ENCODE results near the gene ECM2. TPM values are rescaled to one million over a fixed set of nuclear protein-coding genes. Genes with fewer than 3 reads are reported as not detected.

The ECM2 gene
- total and polyA plus RNA-seq, 2 of the 13 experiments (the other 11 are each of a cell fraction or from before 2014, with no cell fraction given): 0.37 TPM; not detected in 1

DNA sequence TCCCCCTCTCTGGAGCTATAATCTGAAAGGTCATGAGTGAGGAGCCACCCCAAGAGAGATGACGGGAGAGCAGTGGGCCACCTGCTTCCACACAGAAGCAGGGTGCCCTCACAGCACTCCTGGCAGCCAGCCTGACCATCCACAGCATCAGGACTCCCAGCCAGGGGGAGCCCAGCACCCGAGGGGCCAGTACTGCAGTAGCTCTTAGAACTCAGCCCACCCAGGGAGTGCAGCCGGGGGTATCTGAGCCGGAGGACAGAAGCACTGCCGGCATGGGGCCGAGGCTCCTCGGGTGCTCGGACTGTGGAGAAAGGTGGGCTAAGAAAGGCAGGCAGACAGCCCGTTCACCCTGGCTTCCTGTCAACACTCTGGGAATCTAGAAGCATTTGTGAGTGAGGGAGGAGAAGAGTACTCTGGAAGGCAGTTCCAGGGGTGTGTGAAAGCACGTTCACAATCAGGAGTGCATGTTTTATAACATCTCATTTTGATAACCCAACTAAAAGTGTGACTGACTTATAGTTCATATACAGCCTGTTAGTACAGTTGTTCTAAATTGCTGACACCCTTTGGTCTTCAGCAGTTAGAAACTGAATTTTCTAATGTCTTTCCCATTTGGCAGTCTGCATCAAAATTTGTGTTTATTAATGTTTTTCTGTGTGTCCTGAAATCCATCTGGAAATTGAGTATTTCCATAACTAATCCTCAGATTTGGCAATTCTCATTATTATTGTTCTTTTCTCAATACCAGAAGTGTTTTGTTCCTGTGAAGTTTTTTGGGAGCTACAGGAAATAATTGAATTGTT lies 27.6 kb downstream of the ECM2 start:
- Histone ChIP-seq H4K20me1 (ENCODE audit: insufficient read depth, low read length) (no peaks in the 10 kb centered on the region), H3K79me2 (ENCODE audit: insufficient read depth, low read length) (no peaks in the 10 kb centered on the region), H3K4me2 (ENCODE audit: low read depth, low read length) (no peak overlapping the region), H3K9ac (ENCODE audit: insufficient read depth, low read depth, low read length) (no peak overlapping the region), H3K4me3 (replicated peaks in 1 of 3; ENCODE audit: insufficient read depth in 1 of 3, low read depth in 2 of 3, low read length in 3 of 3) (no peak overlapping the region), H3K36me3 (replicated peaks in 1 of 2; ENCODE audit: control insufficient read depth in 1 of 2, insufficient read depth in 2 of 2, low read length in 2 of 2) (no peaks in the 10 kb centered on the region), H3K27ac (ENCODE audit: extremely low read length, insufficient read depth, low read length) (no peak overlapping the region), H3K27me3 (ENCODE audit: control insufficient read depth in 1 of 2, insufficient read depth in 2 of 2, low read length in 2 of 2) (no peaks in the 10 kb centered on the region), H3K4me1 (ENCODE audit: insufficient read depth, low read length) (no peaks in the 10 kb centered on the region), H2AFZ (ENCODE audit: low read length) (no peak overlapping the region), H3K9me3 (ENCODE audit: low read length) (no peaks in the 10 kb centered on the region)
- no peak for DNase-seq (ENCODE audit: low spot score)
- intact Hi-C loops (cut with micrococcal nuclease; ENCODE audit: unreplicated experiment): no loop called here
- in situ Hi-C loops (cut with HindIII; ENCODE audit: extremely low pct_ligation_motif_present, low pct_unique_long_range_greater_than_20kb): no loop called here
- CTCF ChIA-PET (ENCODE audit: low intra/inter-chr PET ratio, low total read pairs): no interaction called here
- no peak for FAIRE-seq
- no peak for ATAC-seq
- no TSS peak for BruUV-seq (replicated peaks)
- 97% methylated on average over 3 of the region's 10 CpGs for WGBS (ENCODE audit: low lambda C conversion rate)
- POLR2A ChIA-PET: no interaction called here
- TF ChIP-seq, protein P1, sequence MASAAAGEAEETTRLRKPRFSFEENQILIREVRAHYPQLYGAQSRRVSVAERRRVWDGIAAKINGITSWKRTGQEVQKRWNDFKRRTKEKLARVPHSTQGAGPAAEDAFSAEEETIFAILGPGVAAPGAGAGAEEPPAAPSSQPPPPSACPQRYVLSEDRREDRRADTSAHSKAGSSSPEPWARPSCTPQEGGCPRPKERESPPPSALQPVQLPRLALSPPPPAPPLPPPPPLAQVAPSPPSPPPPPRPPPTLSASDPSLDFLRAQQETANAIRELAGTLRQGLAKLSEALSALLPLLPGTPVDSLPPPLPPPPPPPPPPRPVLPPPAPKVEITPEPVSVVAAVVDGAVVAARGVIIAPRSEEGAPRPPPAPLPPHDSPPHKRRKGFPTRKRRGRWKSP (CRISPR knock-in tag; IDR thresholded peaks at IDR 0.05): no peak
- TF ChIP-seq, protein P2, sequence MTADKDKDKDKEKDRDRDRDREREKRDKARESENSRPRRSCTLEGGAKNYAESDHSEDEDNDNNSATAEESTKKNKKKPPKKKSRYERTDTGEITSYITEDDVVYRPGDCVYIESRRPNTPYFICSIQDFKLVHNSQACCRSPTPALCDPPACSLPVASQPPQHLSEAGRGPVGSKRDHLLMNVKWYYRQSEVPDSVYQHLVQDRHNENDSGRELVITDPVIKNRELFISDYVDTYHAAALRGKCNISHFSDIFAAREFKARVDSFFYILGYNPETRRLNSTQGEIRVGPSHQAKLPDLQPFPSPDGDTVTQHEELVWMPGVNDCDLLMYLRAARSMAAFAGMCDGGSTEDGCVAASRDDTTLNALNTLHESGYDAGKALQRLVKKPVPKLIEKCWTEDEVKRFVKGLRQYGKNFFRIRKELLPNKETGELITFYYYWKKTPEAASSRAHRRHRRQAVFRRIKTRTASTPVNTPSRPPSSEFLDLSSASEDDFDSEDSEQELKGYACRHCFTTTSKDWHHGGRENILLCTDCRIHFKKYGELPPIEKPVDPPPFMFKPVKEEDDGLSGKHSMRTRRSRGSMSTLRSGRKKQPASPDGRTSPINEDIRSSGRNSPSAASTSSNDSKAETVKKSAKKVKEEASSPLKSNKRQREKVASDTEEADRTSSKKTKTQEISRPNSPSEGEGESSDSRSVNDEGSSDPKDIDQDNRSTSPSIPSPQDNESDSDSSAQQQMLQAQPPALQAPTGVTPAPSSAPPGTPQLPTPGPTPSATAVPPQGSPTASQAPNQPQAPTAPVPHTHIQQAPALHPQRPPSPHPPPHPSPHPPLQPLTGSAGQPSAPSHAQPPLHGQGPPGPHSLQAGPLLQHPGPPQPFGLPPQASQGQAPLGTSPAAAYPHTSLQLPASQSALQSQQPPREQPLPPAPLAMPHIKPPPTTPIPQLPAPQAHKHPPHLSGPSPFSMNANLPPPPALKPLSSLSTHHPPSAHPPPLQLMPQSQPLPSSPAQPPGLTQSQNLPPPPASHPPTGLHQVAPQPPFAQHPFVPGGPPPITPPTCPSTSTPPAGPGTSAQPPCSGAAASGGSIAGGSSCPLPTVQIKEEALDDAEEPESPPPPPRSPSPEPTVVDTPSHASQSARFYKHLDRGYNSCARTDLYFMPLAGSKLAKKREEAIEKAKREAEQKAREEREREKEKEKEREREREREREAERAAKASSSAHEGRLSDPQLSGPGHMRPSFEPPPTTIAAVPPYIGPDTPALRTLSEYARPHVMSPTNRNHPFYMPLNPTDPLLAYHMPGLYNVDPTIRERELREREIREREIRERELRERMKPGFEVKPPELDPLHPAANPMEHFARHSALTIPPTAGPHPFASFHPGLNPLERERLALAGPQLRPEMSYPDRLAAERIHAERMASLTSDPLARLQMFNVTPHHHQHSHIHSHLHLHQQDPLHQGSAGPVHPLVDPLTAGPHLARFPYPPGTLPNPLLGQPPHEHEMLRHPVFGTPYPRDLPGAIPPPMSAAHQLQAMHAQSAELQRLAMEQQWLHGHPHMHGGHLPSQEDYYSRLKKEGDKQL (CRISPR knock-in tag; IDR thresholded peaks at IDR 0.05; ENCODE audit: low read depth): no peak
- no peak for TF ChIP-seq CC2D1A (CRISPR knock-in tag; IDR thresholded peaks at IDR 0.05)
- no peak for TF ChIP-seq DPF2 (CRISPR knock-in tag; IDR thresholded peaks at IDR 0.05; ENCODE audit: borderline replicate concordance, low read depth)
- no peak for TF ChIP-seq ZNF746 (CRISPR knock-in tag; IDR thresholded peaks at IDR 0.05)
- TF ChIP-seq, protein P3, sequence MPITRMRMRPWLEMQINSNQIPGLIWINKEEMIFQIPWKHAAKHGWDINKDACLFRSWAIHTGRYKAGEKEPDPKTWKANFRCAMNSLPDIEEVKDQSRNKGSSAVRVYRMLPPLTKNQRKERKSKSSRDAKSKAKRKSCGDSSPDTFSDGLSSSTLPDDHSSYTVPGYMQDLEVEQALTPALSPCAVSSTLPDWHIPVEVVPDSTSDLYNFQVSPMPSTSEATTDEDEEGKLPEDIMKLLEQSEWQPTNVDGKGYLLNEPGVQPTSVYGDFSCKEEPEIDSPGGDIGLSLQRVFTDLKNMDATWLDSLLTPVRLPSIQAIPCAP (CRISPR knock-in tag; IDR thresholded peaks at IDR 0.05; ENCODE audit: low read depth): no peak
- TF ChIP-seq ZNF33B (CRISPR knock-in tag; IDR thresholded peaks at IDR 0.05): no peak
- TF ChIP-seq ZBTB42 (CRISPR knock-in tag; IDR thresholded peaks at IDR 0.05): no peak
- no peak for TF ChIP-seq ZNF263 (CRISPR knock-in tag; IDR thresholded peaks at IDR 0.05)
- TF ChIP-seq ATRX (CRISPR knock-in tag; IDR thresholded peaks at IDR 0.05; ENCODE audit: borderline replicate concordance): no peak
- TF ChIP-seq, protein P4, sequence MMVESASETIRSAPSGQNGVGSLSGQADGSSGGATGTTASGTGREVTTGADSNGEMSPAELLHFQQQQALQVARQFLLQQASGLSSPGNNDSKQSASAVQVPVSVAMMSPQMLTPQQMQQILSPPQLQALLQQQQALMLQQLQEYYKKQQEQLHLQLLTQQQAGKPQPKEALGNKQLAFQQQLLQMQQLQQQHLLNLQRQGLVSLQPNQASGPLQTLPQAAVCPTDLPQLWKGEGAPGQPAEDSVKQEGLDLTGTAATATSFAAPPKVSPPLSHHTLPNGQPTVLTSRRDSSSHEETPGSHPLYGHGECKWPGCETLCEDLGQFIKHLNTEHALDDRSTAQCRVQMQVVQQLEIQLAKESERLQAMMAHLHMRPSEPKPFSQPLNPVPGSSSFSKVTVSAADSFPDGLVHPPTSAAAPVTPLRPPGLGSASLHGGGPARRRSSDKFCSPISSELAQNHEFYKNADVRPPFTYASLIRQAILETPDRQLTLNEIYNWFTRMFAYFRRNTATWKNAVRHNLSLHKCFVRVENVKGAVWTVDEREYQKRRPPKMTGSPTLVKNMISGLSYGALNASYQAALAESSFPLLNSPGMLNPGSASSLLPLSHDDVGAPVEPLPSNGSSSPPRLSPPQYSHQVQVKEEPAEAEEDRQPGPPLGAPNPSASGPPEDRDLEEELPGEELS (CRISPR knock-in tag; IDR thresholded peaks at IDR 0.05): no peak
- TF ChIP-seq XRCC5 (optimal IDR thresholded peaks at IDR 0.05; ENCODE audit: low read length): no peak
- TF ChIP-seq, protein P5, sequence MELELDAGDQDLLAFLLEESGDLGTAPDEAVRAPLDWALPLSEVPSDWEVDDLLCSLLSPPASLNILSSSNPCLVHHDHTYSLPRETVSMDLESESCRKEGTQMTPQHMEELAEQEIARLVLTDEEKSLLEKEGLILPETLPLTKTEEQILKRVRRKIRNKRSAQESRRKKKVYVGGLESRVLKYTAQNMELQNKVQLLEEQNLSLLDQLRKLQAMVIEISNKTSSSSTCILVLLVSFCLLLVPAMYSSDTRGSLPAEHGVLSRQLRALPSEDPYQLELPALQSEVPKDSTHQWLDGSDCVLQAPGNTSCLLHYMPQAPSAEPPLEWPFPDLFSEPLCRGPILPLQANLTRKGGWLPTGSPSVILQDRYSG (CRISPR knock-in tag; IDR thresholded peaks at IDR 0.05): no peak
- TF ChIP-seq ZNF282 (IDR thresholded peaks at IDR 0.05; ENCODE audit: partially characterized antibody): no peak

Measured in HepG2 (cell line).